CD4-positive, alpha-beta T cell treated with Interleukin-6 for 4 hours (primary cell): ENCODE results near the gene GCK.

Experiments
- DNase-seq: peaks from one replicate; pipeline ENCODE4 v3.0.0-alpha.2; 2020; ENCODE audit warnings: mixed read lengths

The GCK gene

DNA sequence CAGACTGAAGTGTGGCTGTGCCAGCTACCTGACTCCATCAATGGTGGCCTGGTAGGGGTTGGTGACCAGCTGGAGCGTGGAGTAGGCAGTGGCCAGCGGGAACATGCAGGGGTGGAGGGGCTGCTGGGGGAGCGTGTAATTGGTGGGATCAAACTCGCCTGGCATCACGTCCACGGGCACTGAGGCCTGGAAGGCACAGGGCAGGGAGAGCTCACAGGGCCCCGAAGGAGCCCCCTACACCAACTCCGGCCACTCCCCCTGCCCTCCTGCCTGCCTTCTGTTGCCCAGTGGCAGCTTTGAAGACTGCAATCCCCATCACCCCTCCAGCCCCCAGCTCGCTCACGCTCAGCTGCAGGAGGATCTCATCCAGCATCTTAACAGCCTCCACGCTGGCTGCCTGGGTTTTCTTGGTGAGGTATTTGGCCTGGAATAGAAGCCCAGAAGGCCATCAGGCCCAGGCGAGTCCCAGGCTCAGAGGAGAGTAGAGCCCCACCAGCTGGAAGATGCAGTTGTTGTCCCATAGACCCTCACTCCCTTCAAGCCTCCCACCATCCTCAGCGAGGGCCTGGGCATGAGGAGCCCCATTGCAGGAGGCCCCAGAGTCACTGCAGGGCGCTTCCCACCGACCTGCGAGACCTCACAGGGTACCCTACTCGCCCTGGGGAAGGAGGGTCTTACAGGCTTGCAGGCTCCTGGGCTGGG, 73.0 kb downstream of the GCK start:
- no peak for DNase-seq

GRCh38 chr7:44114586-44115310, 74.5 kb downstream of the GCK start:
- no peak for DNase-seq

DNA sequence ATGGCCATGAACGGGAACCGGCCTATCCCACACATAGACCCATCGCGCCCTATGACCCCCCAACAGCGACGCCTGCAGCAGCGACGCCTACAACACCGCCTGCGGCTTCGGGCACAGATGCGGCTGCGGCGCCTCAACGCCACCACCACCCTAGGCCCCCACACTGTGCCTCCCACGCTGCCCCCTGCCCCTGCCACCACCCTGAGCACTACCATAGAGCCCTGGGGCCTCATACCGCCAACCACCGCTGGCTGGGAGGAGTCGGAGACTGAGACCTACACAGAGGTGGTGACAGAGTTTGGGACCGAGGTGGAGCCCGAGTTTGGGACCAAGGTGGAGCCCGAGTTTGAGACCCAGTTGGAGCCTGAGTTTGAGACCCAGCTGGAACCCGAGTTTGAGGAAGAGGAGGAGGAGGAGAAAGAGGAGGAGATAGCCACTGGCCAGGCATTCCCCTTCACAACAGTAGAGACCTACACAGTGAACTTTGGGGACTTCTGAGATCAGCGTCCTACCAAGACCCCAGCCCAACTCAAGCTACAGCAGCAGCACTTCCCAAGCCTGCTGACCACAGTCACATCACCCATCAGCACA, 75.4 kb downstream of the GCK start:
- DNase-seq: no peak

- DNase-seq: no peak
These were observed 76.1 kb downstream of the GCK start for GRCh38 chr7:44112997-44113763.

DNA sequence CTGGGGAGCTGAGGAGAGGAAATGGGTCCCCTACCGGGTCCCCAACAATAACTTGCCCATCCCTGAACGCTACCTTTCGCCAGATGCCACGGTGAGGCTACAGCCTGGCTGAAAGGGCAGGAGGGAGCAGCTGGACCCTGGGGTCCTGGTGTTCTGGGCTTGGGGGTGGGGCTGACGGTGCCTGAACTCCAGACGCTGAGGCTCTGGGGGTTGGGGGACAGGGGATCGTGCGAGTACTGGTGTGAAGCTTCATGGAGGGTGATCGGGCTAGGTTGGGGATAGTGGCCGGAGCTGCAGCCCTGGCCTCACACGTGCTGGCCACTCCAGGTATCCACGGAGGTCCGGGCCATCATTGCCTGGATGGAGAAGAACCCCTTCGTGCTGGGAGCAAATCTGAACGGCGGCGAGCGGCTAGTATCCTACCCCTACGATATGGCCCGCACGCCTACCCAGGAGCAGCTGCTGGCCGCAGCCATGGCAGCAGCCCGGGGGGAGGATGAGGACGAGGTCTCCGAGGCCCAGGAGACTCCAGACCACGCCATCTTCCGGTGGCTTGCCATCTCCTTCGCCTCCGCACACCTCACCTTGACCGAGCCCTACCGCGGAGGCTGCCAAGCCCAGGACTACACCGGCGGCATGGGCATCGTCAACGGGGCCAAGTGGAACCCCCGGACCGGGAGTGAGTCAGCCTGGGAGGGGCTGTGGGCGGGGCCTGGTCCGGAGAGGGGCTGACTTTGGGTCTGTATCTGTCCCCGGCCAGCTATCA, 76.8 kb downstream of the GCK start:
- no peak for DNase-seq

GRCh38 chr7:44111761-44112160, 77.5 kb downstream of the GCK start:
- no peak for DNase-seq

GRCh38 chr7:44110719-44111635, 78.3 kb downstream of the GCK start:
- DNase-seq: no peak

- DNase-seq: no peak
These were observed 79.2 kb downstream of the GCK start for GRCh38 chr7:44109991-44110390.

DNA sequence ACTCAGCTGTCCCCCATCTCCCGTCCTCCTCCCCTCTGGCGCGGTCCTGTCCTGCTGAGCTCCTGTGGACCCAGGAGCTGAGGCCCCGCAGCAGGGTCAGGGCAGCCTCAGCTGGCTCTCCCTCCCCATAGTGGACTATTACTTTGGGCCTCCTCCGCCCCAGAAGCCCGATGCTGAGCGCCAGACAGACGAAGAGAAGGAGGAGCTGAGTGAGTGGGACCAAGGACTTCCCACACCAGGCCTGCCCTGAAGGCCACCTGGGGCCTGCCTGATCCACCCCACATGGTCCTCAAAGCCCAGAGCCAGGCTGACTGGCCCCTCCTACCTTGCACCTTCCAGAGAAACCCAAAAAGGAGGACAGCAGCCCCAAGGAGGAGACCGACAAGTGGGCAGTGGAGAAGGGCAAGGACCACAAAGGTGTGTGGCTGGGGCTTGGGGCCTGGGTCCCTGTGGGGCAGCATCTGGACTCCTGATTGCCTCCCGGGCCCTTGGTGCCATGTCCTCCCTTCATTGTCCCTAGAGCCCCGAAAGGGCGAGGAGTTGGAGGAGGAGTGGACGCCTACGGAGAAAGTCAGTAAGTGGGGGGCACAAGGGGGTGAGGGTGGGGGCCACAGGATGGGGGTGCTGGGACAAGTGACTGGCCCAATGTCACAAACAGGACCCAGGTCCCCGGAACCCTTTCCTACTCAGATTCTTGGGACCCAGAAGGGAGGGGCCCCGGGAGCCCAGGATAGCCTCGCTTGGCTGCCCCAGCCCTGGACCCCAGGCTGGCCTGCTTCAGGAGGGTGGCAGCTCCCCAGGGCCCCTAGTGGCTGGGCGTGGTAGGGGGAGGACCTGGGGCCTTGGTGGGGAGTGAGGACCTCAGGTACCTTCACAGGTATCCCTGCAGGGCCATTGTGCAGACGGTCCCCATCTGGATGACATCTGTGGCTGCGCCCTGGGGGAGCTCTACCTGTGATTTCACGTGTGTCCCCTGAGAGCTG, 80.2 kb downstream of the GCK start:
- DNase-seq: no peak

GRCh38 chr7:44107961-44108767, 81.1 kb downstream of the GCK start:
- DNase-seq: no peak

DNA sequence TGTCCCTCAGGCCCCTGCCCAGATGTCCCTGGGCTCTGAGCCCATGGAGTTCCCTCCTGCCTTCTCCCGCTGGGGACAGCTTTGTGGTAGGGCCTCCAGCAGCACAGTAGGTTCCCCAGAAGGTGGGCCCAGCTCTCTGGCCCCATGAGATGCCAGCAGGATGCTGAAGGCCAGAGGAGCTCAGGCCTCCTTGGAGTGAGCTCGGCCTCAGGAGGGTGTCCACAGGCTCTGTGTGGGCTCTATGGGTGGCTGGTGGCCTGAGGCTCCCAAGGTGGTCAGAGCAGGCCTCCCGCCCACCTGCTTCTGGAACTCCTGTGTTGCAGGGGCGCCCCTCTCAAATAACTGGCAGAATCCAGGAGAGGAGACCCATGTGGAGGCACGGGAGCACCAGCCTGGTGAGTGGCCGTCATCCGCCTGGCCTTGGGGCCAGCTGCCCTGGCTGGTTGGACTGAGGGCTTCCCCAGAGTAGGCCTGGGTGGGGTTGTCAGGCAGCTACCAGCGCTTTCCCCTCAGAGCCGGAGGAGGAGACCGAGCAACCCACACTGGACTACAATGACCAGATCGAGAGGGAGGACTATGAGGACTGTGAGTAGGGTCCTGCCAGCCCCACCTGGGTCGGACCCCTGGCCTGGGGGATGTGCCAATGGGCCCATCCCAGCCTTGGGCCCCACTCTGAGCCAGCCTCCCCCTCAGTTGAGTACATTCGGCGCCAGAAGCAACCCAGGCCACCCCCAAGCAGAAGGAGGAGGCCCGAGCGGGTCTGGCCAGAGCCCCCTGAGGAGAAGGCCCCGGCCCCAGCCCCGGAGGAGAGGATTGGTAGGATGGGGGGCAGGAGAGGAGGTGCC, 81.9 kb downstream of the GCK start:
- DNase-seq: no peak

DNA sequence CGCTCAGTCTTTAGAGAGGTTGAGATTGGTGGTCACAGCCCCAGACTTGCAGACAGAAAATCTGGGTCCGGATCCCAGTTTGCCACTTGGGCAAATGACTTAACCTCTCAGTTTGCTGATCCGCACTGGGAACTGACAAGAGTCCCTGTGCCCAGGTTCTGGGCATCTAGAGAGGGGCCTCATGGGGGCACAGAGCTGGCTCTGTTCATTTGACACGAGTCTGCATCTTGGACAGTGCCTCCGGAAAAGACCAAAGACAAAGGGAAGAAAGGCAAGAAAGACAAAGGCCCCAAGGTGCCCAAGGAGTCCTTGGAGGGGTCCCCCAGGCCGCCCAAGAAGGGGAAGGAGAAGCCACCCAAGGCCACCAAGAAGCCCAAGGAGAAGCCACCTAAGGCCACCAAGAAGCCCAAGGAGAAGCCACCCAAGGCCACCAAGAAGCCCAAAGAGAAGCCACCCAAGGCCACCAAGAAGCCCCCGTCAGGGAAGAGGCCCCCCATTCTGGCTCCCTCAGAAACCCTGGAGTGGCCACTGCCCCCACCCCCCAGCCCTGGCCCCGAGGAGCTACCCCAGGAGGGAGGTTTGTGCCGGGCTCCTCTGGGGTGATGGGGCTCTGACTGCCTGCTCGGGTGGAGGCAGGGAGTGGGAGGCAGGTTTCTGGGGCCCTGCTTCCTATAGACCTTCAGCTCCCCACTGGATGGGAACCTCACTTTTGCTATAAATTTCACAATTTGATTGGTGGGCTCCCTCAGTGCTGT, 82.8 kb downstream of the GCK start:
- DNase-seq: no peak

DNA sequence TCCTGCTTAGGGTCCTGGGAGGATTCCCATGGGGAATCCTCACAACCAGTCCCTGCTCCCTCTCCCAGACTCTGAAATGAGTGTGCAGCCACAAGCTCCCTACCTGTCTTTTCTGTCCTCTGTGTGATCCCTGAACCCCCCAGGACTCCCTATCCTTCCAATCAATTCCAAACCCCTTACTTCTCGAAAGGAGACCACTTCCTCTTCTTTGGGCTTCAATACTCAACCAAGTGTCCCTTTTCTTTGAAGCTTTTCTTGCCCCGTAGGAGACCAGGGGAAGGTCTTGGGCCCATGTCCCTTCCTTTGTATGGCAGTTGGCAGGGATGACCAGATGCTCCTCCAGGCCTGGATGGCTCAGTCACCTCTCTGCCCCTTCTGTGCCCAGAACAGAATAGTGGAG, 83.4 kb downstream of the GCK start:
- no peak for DNase-seq

GRCh38 chr7:44104860-44105771, 84.1 kb downstream of the GCK start:
- DNase-seq: no peak

- DNase-seq: peak; percentile 54
These were observed 85.0 kb downstream of the GCK start, which contains the start of gene AEBP1 for GRCh38 chr7:44103923-44104859. AEBP1 (plus strand) TSS chr7:44104345; CDS start chr7:44104666, 321 bp downstream.
